Esophagus squamous epithelium (tissue), 4 donors: ENCODE measurements around the gene SMARCAL1.

Experiments
- POLR2A ChIP-seq, 4 donors: fragments of 450-650 bp; IDR thresholded peaks; one replicate each; pipeline ENCODE4 v1.6.1; 2017; ENCODE audit warnings: antibody characterized with exemption in 4 of 4, mild to moderate bottlenecking in 4 of 4, moderate library complexity in 3 of 4
- TF ChIP-seq, protein P1 (sequence below), 6 experiments: fragments of 450-650 bp in 4 of 6; fragments of 200-600 bp in 2 of 6; sonication (generic) in 2 of 6; IDR thresholded peaks; one replicate each; pipeline ENCODE4 v1.5.1; 2016 to 2019; ENCODE audit warnings: antibody characterized with exemption in 6 of 6, mild to moderate bottlenecking in 4 of 6, moderate library complexity in 4 of 6

DNA sequence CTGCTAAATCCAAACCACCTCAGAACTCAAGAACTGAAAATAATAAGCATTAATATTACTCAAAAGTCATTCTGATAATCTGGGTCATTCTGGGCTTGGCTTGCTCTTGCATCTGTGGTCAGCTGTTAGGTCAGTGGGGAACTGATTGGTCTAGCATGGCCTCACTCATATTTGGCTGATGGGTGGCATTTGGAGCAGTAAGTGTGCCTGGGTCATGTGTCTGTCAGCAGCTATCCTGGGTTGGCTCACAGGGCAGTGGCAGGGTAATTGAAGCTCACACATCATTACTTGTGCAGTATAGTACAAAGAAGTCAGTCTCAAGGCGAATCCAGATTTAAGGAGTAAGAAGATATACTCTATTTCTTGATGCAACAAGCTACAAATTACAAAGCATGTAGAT is 95.9 kb downstream of the SMARCAL1 start:
- TF ChIP-seq, protein P1, sequence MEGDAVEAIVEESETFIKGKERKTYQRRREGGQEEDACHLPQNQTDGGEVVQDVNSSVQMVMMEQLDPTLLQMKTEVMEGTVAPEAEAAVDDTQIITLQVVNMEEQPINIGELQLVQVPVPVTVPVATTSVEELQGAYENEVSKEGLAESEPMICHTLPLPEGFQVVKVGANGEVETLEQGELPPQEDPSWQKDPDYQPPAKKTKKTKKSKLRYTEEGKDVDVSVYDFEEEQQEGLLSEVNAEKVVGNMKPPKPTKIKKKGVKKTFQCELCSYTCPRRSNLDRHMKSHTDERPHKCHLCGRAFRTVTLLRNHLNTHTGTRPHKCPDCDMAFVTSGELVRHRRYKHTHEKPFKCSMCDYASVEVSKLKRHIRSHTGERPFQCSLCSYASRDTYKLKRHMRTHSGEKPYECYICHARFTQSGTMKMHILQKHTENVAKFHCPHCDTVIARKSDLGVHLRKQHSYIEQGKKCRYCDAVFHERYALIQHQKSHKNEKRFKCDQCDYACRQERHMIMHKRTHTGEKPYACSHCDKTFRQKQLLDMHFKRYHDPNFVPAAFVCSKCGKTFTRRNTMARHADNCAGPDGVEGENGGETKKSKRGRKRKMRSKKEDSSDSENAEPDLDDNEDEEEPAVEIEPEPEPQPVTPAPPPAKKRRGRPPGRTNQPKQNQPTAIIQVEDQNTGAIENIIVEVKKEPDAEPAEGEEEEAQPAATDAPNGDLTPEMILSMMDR (IDR thresholded peaks at IDR 0.05), result no peak
- no peak for TF ChIP-seq POLR2A (IDR thresholded peaks at IDR 0.05)
